Stimulated activated CD4-positive, alpha-beta T cell treated with anti-CD3 and anti-CD28 coated beads, Interleukin-1b, Interleukin-23, amount 100 ng/mL, for 48 hours (primary cell): ENCODE results near the gene COA5.

Source experiments
- DNase-seq: peaks from one replicate; pipeline ENCODE4 v3.0.0-alpha.2; 2020

COA5 gene

GRCh38 chr2:98571121-98571701 is 37.1 kb downstream of the COA5 start:
- DNase-seq = no peak

- no peak for DNase-seq
Measured at GRCh38 chr2:98570356-98570755, 38.0 kb downstream of the COA5 start.

GRCh38 chr2:98569915-98570314 is 38.4 kb downstream of the COA5 start:
- DNase-seq = no peak

GRCh38 chr2:98569197-98569793 is 39.0 kb downstream of the COA5 start:
- peak; percentile 71 for DNase-seq

- DNase-seq = no peak
Measured at GRCh38 chr2:98568161-98568956, 40.0 kb downstream of the COA5 start.

GRCh38 chr2:98565941-98566340 is 42.4 kb downstream of the COA5 start:
- DNase-seq = no peak

GRCh38 chr2:98565286-98565860 is 42.9 kb downstream of the COA5 start:
- no peak for DNase-seq

- DNase-seq = no peak
Measured at GRCh38 chr2:98564541-98565132, 43.7 kb downstream of the COA5 start.

GRCh38 chr2:98563394-98563793 is 44.9 kb downstream of the COA5 start:
- no peak for DNase-seq

- no peak for DNase-seq
Measured at GRCh38 chr2:98561902-98562695, 46.2 kb downstream of the COA5 start.

- no peak for DNase-seq
Measured at GRCh38 chr2:98561018-98561417, 47.3 kb downstream of the COA5 start.

GRCh38 chr2:98560256-98560771 is 48.0 kb downstream of the COA5 start:
- DNase-seq = no peak

- no peak for DNase-seq
Measured at GRCh38 chr2:98559581-98559980, 48.7 kb downstream of the COA5 start.

GRCh38 chr2:98558852-98559530 is 49.3 kb downstream of the COA5 start:
- no peak for DNase-seq

- no peak for DNase-seq
Measured at GRCh38 chr2:98556344-98557033, 51.8 kb downstream of the COA5 start.

GRCh38 chr2:98555696-98556095 is 52.6 kb downstream of the COA5 start:
- no peak for DNase-seq

GRCh38 chr2:98554116-98554861 is 54.0 kb downstream of the COA5 start:
- no peak for DNase-seq

GRCh38 chr2:98552499-98553179 is 55.7 kb downstream of the COA5 start:
- no peak for DNase-seq

GRCh38 chr2:98551316-98551715 is 57.0 kb downstream of the COA5 start:
- DNase-seq = peak; percentile 59

- DNase-seq = no peak
Measured at GRCh38 chr2:98550165-98550564, 58.1 kb downstream of the COA5 start.
